HFF-Myc (cell line): Measurements from ENCODE around the gene MED29.

Experiments
- DNase-seq: peaks from one replicate; pipeline ENCODE4 v3.0.0-alpha.2; 2011; ENCODE audit warnings: low read depth; ENCODE audit errors: extremely low read depth
- H3K4me3 ChIP-seq: replicated peaks from 2 replicates; pipeline ENCODE4 v1.5.1; 2011; ENCODE audit warnings: low read depth, mild to moderate bottlenecking, control low read depth, low read length
- CTCF ChIP-seq: IDR thresholded peaks from 2 replicates; pipeline ENCODE4 v1.5.1; 2012; ENCODE audit warnings: mild to moderate bottlenecking, low read depth, low read length, control low read depth; ENCODE audit errors: missing control alignments

Gene MED29

GRCh38 chr19:39349326-39349725 is 41.9 kb upstream of the MED29 start:
- no peak for TF ChIP-seq CTCF
- DNase-seq = no peak

GRCh38 chr19:39350156-39350555 is 41.0 kb upstream of the MED29 start:
- TF ChIP-seq CTCF = no peak

More at GRCh38 chr19:39349326-39349725, 41.9 kb upstream of the MED29 start:
- H3K4me3 ChIP-seq = no peak overlapping the region

GRCh38 chr19:39351537-39352064 is 39.6 kb upstream of the MED29 start:
- TF ChIP-seq CTCF = no peak
- DNase-seq = no peak

More at GRCh38 chr19:39350156-39350555, 41.0 kb upstream of the MED29 start:
- no peak overlapping the region for H3K4me3 ChIP-seq
- DNase-seq = no peak

GRCh38 chr19:39352381-39353255 is 38.6 kb upstream of the MED29 start:
- no peak for TF ChIP-seq CTCF
- DNase-seq = no peak
- no peak overlapping the region for H3K4me3 ChIP-seq

More at GRCh38 chr19:39351537-39352064, 39.6 kb upstream of the MED29 start:
- no peak overlapping the region for H3K4me3 ChIP-seq

GRCh38 chr19:39355253-39355652 is 35.9 kb upstream of the MED29 start:
- no peak for DNase-seq
- H3K4me3 ChIP-seq = no peak overlapping the region
- TF ChIP-seq CTCF = no peak

GRCh38 chr19:39356073-39356472 is 35.1 kb upstream of the MED29 start:
- H3K4me3 ChIP-seq = no peak overlapping the region
- DNase-seq = no peak
- no peak for TF ChIP-seq CTCF
